ENCODE results near the gene MTX2. TPM values are rescaled to one million over a fixed set of nuclear protein-coding genes. Genes with fewer than 3 reads are reported as not detected.

The MTX2 gene
- total RNA-seq, 4 donors from 2014 or later, result 27.1 to 33.3 (median 29.1) TPM

GRCh38 chr2:176261136-176261535, 8.1 kb upstream of the MTX2 start:
- intact Hi-C loops (cut with DNase I; ENCODE audit: low total_unique reads), result no loop called here
- TF ChIP-seq POLR2A (IDR thresholded peaks at IDR 0.05) (no peak), CTCF (IDR thresholded peaks at IDR 0.05) (no peak)
- DNase-seq (ENCODE audit: low spot score in 2 of 2), result no peak
- H3K4me3 ChIP-seq (ENCODE audit: low read depth, poor library complexity, severe bottlenecking), result no peak overlapping the region

- TF ChIP-seq POLR2A (IDR thresholded peaks at IDR 0.05), result no peak
- 12 to 28% methylated on average over 10 of the region's 10 CpGs for WGBS, 2 donors
- peak overlapping the region; percentile 75 for H3K4me3 ChIP-seq (ENCODE audit: low read depth, poor library complexity, severe bottlenecking)
- no peak for DNase-seq (ENCODE audit: low spot score in 2 of 2)
- intact Hi-C loops (cut with DNase I; ENCODE audit: low total_unique reads), result no loop called here
Measured at GRCh38 chr2:176268976-176269318, 295 bp upstream of the MTX2 start.

GRCh38 chr2:176270100-176270750, 983 bp downstream of the MTX2 start:
- TF ChIP-seq POLR2A (IDR thresholded peaks at IDR 0.05) (no peak), CTCF (IDR thresholded peaks at IDR 0.05) (no peak)
- H3K4me3 ChIP-seq (ENCODE audit: low read depth, poor library complexity, severe bottlenecking), result peak overlapping the region; percentile 75
- intact Hi-C loops (cut with DNase I; ENCODE audit: low total_unique reads), result no loop called here
- WGBS, 2 donors, result 52 to 54% methylated on average over 18 of the region's 18 CpGs
- no peak for DNase-seq (ENCODE audit: low spot score in 2 of 2)

- no peak for DNase-seq (ENCODE audit: low spot score in 2 of 2)
- WGBS, 2 donors, result 91 to 92% methylated on average over 4 of the region's 4 CpGs
- no peak for TF ChIP-seq POLR2A (IDR thresholded peaks at IDR 0.05)
- no peak for TF ChIP-seq CTCF (IDR thresholded peaks at IDR 0.05)
- H3K4me3 ChIP-seq (ENCODE audit: low read depth, poor library complexity, severe bottlenecking), result no peak overlapping the region
- intact Hi-C loops (cut with DNase I; ENCODE audit: low total_unique reads), result no loop called here
Measured at GRCh38 chr2:176272870-176273459, 3.7 kb downstream of the MTX2 start.

- H3K4me3 ChIP-seq (ENCODE audit: low read depth, poor library complexity, severe bottlenecking), result no peak overlapping the region
- DNase-seq (ENCODE audit: low spot score in 2 of 2), result no peak
- intact Hi-C loops (cut with DNase I; ENCODE audit: low total_unique reads), result no loop called here
- TF ChIP-seq CTCF (IDR thresholded peaks at IDR 0.05) (no peak), POLR2A (IDR thresholded peaks at IDR 0.05) (no peak)
- 89 to 100% methylated on average over 1 of the region's 1 CpG for WGBS, 2 donors
Measured at GRCh38 chr2:176278927-176279326, 9.7 kb downstream of the MTX2 start.

- 90 to 93% methylated on average over 3 of the region's 3 CpGs for WGBS, 2 donors
- TF ChIP-seq POLR2A (IDR thresholded peaks at IDR 0.05) (no peak), CTCF (IDR thresholded peaks at IDR 0.05) (no peak)
- no peak overlapping the region for H3K4me3 ChIP-seq (ENCODE audit: low read depth, poor library complexity, severe bottlenecking)
- intact Hi-C loops (cut with DNase I; ENCODE audit: low total_unique reads), result no loop called here
- DNase-seq (ENCODE audit: low spot score in 2 of 2), result no peak
Measured at GRCh38 chr2:176280156-176280555, 10.9 kb downstream of the MTX2 start.

Measured in lower leg skin (tissue), 4 donors.